Measurements from ENCODE around the gene CGB1. TPM values are rescaled to one million over a fixed set of nuclear protein-coding genes. Genes with fewer than 3 reads are reported as not detected.

CGB1 gene
- total and polyA plus RNA-seq, 2 of the 8 experiments (the other 6 are each of a cell fraction or from before 2014, with no cell fraction given): not detected

DNA sequence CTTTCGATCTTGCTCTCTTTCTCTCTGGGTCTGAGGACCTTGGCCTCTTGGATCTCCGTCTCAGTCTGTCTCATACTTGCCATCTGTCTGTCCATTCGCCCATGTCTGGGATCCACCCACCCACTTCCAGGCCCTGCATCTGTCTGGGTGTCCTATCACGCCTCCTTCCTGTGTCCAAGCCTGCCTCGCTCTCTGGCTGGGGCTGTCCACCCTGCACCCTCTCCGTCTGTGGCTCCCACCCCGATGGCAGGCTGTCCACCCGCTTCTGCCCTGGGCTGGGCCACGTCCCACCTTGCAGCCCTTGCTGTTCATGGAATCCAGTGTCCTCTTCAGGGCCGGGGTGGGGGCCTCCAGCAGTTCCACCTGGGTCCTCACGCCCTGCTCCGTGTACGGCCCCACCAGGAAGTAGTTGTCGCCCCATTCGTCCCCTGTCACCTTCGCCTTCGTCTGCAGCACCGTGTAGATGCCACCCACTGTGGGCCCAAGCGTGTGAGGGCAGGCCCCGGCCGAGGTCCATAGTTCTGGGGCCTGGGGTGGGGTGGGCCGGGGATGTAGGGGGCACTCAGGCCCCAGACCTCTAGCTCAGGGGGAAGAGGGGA lies 45.6 kb downstream of the CGB1 start:
- Histone ChIP-seq H3K4me3 (ENCODE audit: extremely low read depth in 1 of 4, insufficient read depth in 2 of 4, low read depth in 3 of 4, low read length in 4 of 4) (no peak overlapping the region), H3K18ac (ENCODE audit: extremely low read depth, low read length) (no peak overlapping the region), H2AFZ (ENCODE audit: low read length) (no peak overlapping the region), H3K4me2 (ENCODE audit: insufficient read depth in 1 of 2, low read depth in 2 of 2, low read length in 2 of 2) (peak overlapping the region in 1 of 2 experiments; percentile 91; a peak in 1 of 4 replicates), H2BK5ac (ENCODE audit: low read depth, low read length) (no peak overlapping the region), H3K9ac (replicated peaks in 1 of 4; ENCODE audit: extremely low read depth in 1 of 4, low read depth in 3 of 4, low read length in 3 of 4) (no peak overlapping the region), H3K4me1 (replicated peaks in 1 of 4; ENCODE audit: control insufficient read depth in 3 of 4, insufficient read depth in 4 of 4, low read length in 3 of 4) (peaks cover 0 to 3% (median 0%) of the 10 kb centered on the region in 4 experiments; a peak in 2 of 7 replicates), H4K91ac (replicated peaks; ENCODE audit: insufficient read length, low read length) (no peak overlapping the region), H3K14ac (ENCODE audit: insufficient read length) (no peak overlapping the region), H3K27me3 (replicated peaks in 1 of 4; ENCODE audit: control insufficient read depth in 3 of 4, extremely low read depth in 1 of 4, insufficient read depth in 3 of 4, low read length in 3 of 4) (no peaks in the 10 kb centered on the region), H3K36me3 (ENCODE audit: control insufficient read depth in 2 of 4, insufficient read depth in 4 of 4, low read length in 3 of 4) (peaks cover 0 to 13% (median 5%) of the 10 kb centered on the region in 4 experiments; a peak in 4 of 8 replicates), H3K27ac (ENCODE audit: low read depth, low read length) (no peak overlapping the region), H3K23ac (ENCODE audit: insufficient read length) (no peak overlapping the region), H3K4ac (replicated peaks; ENCODE audit: insufficient read length, low read depth, low read length) (no peak overlapping the region), H3K56ac (replicated peaks; ENCODE audit: insufficient read length, low read depth, low read length) (no peak overlapping the region), H2AK5ac (ENCODE audit: low read depth, low read length) (no peak overlapping the region), H4K20me1 (replicated peaks in 1 of 2; ENCODE audit: control insufficient read depth in 1 of 2, insufficient read depth in 2 of 2, low read length in 2 of 2) (peaks cover 0 to 13% of the 10 kb centered on the region in 2 experiments), H3K79me1 (ENCODE audit: low read depth, low read length) (peaks cover 15% of the 10 kb centered on the region), H2BK12ac (ENCODE audit: low read depth, low read length) (no peak overlapping the region), H3K23me2 (ENCODE audit: low read depth, low read length) (peaks cover 8% of the 10 kb centered on the region; the same call in 1 of the 2 replicates), H4K8ac (ENCODE audit: extremely low read depth, insufficient read depth, low read length) (no peak overlapping the region), H2BK20ac (ENCODE audit: low read length) (no peak overlapping the region), H2BK120ac (replicated peaks; ENCODE audit: low read depth, low read length) (no peak overlapping the region), H4K5ac (ENCODE audit: insufficient read length, low read depth, low read length) (no peak overlapping the region), H3K79me2 (ENCODE audit: control insufficient read depth in 1 of 2, insufficient read depth in 2 of 2, low read length in 2 of 2) (peaks cover 11 to 26% of the 10 kb centered on the region in 2 experiments; a peak in 3 of 4 replicates), H3K9me3 (ENCODE audit: insufficient read depth in 2 of 2, low read depth in 1 of 2, low read length in 1 of 2) (no peaks in the 10 kb centered on the region), H2BK15ac (ENCODE audit: low read length) (no peak overlapping the region)
- POLR2A ChIA-PET (ENCODE audit: partially characterized antibody): interaction anchor here (1.2 to 4.4 kb wide), 5 partner anchors 8 to 154 kb away, joined by 3 to 37 read pairs (median 9); partner anchors contain the start of genes FTL and NUCB1
- CTCF ChIA-PET (ENCODE audit: partially characterized antibody): interaction anchor here (0.8 to 2.9 kb wide), 7 partner anchors 11 to 155 kb away, joined by 3 to 13 read pairs (median 3); no protein-coding TSS in a partner anchor
- 90% methylated on average over 21 of the region's 22 CpGs; no CpG with 5 or more reads in 1 of the 2 experiments for WGBS, 2 experiments (ENCODE audit: extremely low coverage in 1 of 2, insufficient coverage in 1 of 2, insufficient read length in 1 of 2, insufficient replicate concordance in 2 of 2, low coverage in 1 of 2, low lambda C conversion rate in 2 of 2, missing lambda C conversion rate in 1 of 2)
- no peak for TF ChIP-seq SP4 (IDR thresholded peaks at IDR 0.05; ENCODE audit: low read length)
- no peak for TF ChIP-seq BCL11A (IDR thresholded peaks at IDR 0.05; ENCODE audit: low read depth in 2 of 2, low read length in 2 of 2)
- no peak for TF ChIP-seq SIN3A (conservative IDR thresholded peaks at IDR 0.05 in 1 of 2, IDR thresholded peaks at IDR 0.05 in 1 of 2; ENCODE audit: low read depth in 1 of 2, low read length in 2 of 2)
- TF ChIP-seq NANOG (IDR thresholded peaks at IDR 0.05; ENCODE audit: insufficient read depth, low read depth, low read length, poor library complexity, severe bottlenecking): no peak
- no peak for DNase-seq (ENCODE audit: low read depth in 1 of 2, low spot score in 2 of 2)
- FAIRE-seq: no peak

All from H1 (cell line).